HG03342 (cell line): Measurements from ENCODE around the gene ATP6V0B.

ENCODE experiments used
- ATAC-seq: cut with Tn5 transposase; IDR thresholded peaks from one replicate; pipeline ENCODE4 v1.9.1; 2021; ENCODE audit warnings: mild to moderate bottlenecking, moderate library complexity; ENCODE audit not compliant: unreplicated experiment

Gene ATP6V0B

DNA sequence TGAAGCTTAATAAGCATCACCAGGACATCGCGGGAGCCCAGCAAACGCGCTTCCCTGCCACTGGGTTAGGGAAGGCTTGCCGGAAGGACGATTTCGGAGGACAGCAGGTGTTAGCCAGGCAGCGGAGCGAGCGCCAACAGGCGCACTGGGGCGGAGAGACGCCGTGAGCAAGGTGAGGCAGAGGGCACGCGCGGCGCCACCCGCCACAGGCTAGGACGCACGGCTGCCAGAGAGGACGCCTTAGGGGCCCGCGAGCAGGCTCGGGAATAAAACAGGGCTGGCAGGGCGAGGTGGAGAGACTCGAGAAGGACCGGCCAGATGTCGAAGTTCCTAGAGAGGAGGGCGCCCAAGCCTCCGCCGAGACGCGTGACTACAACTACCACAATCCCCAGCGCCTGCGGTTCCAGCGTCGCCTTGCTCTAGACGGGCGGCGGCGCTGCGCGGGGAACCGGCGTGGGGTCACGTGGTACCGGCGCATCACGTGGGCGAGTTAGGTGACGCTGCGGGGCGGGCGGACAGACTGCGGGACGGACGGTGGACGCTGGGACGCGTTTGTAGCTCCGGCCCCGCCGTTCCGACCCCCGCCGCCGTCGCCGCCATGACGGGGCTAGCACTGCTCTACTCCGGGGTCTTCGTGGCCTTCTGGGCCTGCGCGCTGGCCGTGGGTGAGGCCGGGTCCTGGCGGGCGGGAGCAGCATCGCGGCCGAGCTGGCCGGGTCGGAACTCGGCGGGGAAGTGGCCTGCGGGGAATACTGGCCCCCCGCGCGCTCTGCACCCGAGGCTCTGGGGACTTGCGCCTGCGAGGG is at the start of gene ATP6V0B:
ATP6V0B (plus strand) TSS at position 518 of the 806 bp plus-strand sequence; CDS start at position 599, 81 bp downstream.
- ATAC-seq = peak; percentile 68

DNA sequence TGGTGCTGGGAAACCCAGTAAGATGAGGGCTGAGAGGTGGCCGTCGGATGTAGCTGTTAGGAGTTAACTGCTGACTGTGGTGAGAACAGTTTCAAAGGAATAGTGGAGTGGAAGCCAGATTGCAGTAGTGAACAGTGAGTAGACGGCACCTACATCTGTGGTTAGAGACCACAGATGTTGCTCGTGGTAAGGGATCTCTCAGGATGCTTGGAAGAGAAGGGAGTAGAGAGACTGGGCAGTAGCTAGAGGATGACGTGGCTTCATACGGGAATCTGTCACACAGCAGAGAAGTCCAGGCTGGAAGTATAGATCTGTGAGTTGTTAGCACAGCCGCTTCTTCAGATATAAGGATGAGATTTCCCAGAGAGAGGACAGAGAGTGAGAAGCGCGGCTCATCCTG is 48.9 kb upstream of the ATP6V0B start:
- no peak for ATAC-seq

DNA sequence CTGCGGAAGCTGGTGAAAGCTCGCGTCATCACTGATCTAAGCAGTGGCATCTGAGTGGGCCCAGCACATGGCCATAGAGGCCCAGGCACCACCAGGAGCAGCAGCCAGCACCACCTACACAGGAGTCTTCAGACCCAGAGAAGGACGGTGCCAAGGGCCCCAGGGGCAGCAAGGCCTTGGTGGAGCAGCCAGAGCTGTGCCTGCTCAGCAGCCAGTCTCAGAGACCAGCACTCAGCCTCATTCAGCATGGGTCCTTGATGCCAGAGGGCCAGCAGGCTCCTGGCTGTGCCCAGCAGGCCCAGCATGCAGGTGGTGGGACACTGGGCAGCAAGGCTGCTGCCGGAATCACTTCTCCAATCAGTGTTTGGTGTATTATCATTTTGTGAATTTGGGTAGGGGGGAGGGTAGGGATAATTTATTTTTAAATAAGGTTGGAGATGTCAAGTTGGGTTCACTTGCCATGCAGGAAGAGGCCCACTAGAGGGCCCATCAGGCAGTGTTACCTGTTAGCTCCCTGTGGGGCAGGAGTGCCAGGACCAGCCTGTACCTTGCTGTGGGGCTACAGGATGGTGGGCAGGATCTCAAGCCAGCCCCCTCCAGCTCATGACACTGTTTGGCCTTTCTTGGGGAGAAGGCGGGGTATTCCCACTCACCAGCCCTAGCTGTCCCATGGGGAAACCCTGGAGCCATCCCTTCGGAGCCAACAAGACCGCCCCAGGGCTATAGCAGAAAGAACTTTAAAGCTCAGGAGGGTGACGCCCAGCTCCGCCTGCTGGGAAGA is 44.4 kb upstream of the ATP6V0B start:
- ATAC-seq = no peak

DNA sequence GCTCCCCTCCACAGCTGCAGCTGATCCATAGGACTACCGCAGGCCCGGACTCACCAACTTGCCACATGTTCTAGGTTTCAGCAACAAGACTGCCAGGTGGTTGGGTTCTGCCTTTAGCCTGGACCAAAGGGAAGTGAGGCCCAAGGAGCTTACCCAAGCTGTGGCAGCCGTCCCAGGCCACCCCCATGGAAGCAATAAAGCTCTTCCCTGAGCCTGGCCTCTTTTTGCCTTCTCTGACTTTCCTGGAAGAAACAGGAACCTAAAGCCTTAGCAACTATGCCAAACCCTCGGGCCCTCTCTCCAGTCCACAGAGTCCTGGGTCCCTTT is 43.8 kb upstream of the ATP6V0B start:
- no peak for ATAC-seq

DNA sequence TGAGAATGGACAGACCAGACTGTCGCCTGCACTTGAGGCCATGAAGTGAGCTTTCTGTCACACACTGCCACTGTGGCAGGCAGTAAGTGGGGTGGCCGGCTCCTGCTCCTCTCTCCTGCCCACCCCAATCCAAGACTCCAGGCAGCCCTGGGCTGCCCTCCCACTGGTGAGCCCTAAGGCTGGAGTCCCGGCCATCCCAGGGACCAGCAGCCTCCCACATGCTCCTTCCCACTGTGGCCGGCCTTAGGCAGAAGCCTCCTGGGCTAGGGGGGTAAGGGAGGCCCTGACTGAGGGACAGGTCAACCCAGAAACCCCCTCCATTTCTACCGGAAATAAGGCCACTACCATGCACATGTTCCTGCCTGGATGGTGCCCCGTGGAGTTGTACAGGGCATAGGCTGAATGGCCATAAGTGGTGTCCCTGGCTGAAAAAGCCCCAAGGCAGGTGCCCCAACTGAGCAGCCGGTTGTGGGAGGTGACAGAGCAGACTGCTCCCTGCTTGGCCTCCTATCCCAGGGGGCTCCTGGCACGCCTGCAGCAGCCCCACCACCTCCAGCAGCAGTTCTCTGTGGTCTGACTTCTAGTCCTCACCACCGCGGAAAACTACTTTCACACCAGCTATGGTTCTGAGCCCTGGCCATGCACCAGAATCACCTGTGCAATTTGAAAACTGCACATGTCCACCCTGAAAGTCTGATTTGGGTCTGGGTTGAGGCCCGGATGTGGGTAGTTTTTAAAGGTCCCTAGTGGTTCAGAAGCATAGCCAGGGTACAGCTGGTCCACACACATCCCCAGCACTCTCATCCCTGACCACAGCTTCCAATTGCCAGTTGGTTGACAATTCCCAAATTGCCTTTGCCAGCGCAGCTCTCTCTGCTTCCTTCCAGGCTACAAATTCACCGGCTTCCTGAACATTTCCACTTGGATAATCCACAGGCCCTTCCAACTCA is 42.8 kb upstream of the ATP6V0B start:
- ATAC-seq = no peak

DNA sequence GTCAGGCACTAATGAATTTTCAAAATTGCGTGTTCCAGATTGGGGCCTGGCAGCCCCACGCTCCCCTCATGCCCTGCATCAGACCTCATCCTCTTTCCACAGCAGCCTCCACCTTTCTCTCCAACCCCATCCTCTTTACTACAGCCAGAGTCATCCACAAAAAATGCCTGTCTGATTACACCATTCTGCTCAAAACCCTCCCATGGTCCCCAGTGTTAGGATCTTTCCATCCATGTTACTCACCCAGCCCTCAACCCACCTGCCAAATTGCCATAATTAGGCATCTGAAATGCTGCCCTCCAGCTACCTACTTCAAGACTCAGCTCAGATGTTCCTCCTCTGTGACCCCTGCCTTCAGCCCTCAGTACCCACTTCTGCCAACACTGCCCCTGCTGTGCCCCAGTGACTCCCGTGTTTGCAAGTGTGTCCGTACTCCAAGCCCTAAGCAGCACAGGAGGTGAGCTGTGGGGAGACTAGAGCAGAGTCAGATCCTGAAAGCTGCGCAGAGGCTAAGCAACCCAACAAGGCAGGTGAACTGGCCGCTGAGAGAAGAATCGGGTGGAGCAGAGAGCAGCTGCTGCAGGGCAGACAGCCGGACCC is 41.9 kb upstream of the ATP6V0B start:
- ATAC-seq = no peak

DNA sequence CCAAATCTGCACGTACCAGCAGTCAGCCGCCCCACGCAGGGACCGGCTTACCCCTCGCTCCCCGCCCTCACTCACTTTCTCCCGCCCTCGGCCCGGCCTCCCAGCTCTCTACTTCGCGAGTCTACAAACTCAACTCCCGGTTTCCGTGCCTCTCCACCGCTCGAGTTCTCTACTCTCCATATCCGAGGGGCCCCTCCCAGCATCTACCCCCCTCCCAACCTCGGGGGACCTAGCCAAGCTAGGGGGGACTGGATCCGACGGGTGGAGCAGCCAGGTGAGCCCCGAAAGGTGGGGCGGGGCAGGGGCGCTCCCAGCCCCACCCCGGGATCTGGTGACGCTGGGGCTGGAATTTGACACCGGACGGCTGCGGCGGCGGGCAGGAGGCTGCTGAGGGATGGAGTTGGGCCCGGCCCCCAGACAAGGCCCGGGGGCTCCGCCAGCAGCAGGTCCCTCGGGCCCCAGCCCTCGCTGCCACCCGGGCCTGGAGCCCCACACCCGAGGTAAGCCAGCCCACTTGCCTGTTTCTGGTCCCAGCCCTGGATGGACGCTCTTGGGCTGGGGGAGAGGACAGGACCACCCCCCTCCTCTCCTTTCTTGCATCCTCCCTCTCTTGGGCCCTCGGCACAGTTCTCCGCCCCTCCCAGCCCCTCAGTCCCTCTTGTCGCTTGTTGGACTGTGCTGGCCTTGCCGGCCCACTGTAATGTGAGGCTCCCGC is 41.2 kb upstream of the ATP6V0B start, which contains the start of gene ARTN:
ARTN (plus strand) TSS at position 416 of the 715 bp plus-strand sequence. CDS start 1,856 bp downstream, outside the sequence.
- ATAC-seq = no peak

DNA sequence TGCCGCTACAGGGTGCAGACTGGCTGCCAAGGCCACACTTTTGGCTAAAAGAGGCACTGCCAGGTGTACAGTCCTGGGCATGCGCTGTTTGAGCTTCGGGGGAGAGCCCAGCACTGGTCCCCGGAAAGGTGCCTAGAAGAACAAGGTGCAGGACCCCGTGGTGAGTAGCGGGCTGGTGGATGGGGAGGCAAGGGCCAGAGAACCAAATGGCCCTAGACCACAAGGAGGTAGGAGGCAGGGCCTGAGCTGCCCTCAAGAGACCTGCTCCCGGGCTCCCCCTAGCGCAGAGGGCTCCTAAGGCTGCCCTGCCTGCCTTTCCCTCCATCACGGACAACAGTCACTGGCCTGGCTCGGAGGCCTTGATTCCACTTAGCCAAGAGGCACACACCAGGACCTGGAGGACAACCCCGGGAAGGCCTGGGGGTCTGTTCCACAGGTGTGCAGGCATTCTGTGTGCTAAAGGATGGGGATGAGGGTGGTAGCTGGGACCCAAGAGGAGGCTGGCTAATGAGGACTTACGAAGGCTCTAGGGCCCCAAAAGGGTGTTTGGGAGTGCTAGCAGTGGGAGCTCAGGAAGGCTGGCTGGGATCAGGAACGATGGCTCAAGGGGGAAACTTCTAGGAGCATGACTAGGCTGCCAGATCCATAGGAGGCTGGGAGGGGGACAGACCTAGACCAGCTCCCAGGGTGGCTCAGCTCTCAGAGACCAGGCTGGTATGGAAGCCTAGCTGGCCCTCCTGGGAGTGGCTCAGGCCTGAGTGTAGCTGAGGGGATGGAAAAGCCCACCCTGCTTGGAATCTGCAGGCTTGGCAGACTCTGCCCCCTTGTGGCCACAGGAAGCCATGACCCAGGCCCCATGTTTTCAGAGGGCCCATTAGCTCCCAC is 40.4 kb upstream of the ATP6V0B start:
- no peak for ATAC-seq

DNA sequence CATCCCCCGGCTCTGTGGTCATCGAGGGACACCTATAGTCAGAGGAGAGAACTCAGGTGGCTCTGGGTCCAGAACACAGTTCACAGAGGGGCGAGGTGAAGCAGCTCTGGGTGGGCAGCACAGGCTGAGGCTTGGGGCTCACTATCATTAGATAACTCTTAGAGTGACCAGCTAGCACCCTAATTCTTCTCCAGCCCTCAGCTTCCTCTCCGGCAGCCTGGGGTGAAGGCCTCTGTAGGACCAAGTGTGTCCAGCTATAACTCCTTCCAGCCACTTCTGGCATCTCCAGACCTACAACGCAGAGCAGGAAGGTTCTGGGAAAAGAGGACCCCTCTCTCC is 39.8 kb upstream of the ATP6V0B start:
- ATAC-seq = no peak

DNA sequence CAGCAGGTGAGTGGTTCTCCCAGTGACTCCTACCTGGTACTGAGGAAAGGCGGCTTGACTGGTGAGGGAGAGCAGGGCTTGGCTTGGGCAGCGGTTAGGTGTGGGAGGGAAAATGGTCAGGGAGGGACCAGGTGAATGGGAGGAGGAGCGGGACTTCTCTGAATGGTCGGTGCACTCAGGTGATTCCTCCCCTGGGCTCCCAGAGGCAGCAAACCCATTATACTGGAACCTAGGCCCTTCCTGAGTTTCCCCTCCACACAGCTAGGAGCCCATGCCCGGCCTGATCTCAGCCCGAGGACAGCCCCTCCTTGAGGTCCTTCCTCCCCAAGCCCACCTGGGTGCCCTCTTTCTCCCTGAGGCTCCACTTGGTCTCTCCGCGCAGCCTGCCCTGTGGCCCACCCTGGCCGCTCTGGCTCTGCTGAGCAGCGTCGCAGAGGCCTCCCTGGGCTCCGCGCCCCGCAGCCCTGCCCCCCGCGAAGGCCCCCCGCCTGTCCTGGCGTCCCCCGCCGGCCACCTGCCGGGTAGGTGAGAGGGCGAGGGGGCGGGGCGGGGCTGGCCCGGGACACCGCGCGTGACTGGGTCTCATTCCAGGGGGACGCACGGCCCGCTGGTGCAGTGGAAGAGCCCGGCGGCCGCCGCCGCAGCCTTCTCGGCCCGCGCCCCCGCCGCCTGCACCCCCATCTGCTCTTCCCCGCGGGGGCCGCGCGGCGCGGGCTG is 38.9 kb upstream of the ATP6V0B start:
- no peak for ATAC-seq

DNA sequence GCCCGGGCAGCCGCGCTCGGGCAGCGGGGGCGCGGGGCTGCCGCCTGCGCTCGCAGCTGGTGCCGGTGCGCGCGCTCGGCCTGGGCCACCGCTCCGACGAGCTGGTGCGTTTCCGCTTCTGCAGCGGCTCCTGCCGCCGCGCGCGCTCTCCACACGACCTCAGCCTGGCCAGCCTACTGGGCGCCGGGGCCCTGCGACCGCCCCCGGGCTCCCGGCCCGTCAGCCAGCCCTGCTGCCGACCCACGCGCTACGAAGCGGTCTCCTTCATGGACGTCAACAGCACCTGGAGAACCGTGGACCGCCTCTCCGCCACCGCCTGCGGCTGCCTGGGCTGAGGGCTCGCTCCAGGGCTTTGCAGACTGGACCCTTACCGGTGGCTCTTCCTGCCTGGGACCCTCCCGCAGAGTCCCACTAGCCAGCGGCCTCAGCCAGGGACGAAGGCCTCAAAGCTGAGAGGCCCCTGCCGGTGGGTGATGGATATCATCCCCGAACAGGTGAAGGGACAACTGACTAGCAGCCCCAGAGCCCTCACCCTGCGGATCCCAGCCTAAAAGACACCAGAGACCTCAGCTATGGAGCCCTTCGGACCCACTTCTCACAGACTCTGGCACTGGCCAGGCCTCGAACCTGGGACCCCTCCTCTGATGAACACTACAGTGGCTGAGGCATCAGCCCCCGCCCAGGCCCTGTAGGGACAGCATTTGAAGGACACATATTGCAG is 38.2 kb upstream of the ATP6V0B start:
- no peak for ATAC-seq

DNA sequence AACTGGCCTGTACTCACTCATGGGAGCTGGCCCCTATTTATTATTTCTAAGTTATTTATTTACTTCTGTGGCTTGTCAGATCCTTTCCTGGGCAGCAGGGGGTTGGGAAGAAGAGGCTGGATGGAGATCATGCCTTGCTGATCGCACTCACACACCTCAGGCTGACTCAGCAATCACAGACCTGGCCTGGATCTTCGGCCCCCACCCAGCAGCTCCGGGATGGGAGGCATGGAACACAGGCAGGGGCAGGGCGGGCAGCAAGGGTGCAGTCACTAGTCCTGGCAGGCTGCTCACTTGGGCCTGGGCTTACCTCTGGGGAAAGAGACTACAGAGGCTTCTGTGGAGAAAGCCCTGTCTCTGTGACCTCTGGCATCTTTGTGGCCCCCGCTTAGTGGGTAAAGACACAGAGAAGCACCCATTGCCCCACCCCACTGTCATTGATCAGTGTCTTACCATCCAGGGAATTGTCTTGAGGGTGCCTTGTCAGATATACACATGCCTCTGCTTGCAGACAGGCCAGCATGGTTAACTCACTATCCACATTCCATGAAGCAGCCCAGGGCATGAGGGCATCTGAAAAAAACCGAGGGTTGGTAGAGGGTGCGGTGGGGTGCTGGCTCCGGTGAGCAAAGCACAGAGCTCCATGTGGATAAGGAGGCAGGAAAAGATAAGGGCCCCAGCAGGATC is 37.4 kb upstream of the ATP6V0B start:
- no peak for ATAC-seq

DNA sequence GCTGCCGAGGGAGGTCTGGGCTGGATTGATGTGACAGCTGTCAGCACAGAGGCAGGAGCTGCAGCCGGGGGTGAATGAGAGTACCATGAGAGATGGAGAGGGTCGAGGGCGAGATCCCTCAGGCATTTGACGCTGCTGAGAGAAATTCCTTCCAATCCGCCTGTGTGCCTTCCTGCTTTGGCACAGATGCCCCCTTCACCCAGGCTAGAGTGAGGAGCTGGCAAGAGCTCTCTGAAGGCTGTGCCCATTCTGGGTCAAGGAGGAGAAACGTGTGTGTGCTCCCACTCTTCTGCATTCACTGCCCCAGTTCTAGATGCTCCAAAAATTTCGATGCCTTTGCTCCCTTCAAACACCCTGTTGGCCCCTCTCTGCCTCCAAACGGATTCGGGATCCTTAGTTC is 36.4 kb upstream of the ATP6V0B start:
- no peak for ATAC-seq

DNA sequence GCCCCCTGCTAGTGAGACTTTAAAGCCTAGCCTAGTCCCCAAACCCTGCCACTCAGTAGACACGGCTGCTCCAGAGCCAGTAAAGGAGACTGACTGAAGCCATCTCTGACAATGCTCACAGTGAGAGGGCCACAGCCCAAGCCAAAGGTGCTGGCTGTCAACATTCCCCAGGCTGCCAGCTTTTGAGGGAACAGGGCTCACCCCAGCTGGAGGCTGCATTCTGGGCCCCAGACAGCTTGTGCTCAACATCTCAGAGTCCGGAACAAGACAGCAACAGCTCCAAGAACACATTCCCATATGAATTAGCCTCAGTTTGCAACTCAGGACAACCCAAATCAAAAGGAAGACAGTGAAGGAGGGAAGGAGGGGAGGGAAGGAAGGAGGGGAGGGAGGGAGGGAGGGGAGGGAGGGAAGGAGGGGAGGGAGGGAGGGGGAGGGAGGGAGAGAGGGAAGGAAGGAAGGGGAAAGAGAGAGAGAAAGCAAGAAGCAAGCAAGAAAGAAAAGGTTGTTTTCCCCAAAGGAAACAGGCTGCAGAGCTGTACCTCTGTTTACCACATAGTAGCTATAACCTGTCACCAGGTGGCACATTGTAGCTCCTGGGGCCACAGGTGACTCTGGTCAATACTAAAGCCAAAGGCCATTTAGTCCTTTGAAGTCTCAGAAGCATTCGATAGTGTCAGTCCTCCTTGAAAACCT is 35.7 kb upstream of the ATP6V0B start:
- ATAC-seq = no peak

DNA sequence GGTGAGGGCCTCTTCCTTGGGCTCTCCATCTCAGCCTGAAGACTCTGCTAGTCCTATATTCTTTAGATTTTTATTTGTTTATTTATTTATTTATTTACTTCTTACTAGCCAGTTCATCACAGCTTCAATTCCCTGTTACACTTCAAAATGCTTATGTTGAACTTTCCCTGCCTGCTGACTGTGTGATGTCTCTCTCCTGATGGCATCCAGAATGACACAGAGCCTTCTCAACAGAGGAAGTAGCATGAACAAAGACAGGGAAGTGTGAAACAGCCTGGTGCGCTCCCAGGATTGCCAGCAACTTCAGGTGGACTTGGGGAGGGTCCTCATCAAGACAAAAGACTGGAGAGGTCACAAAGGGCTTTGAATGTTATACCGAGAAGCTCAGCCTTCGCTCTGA is 32.3 kb upstream of the ATP6V0B start:
- no peak for ATAC-seq

DNA sequence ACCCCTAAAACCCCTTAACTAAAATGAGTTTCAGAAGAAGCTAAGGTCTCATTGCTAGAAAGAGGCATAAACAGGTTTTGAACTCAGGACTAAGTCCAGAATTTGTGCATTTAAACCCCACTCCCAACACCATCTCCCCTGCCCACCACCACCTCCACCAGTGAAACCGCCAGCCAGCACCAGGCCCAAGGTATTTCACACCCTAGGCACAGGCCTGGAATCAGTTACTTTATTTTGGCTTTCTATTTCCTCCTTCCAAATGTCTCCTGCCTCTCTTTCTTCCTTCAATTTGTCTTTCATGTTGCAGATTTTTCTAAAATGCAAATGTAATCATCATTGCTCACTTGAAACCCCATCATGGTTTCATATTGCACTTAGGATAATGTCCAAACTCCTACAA is 29.9 kb upstream of the ATP6V0B start:
- ATAC-seq = no peak
